Measurements from ENCODE around the gene MMP7.

GRCh38 chr11:102566112-102566511 lies 35.6 kb upstream of the MMP7 start:
- TF ChIP-seq CTCF (IDR thresholded peaks at IDR 0.05; ENCODE audit: low read length), result no peak
- TF ChIP-seq EZH2 (IDR thresholded peaks at IDR 0.05; ENCODE audit: borderline replicate concordance, low read length), result no peak
